ENCODE results near the gene DPPA2.

GRCh38 chr3:109353057-109353456, 36.7 kb upstream of the DPPA2 start:
- TF ChIP-seq CTCF (IDR thresholded peaks at IDR 0.05) (no peak), POLR2AphosphoS5 (IDR thresholded peaks at IDR 0.05; ENCODE audit: low read depth, low read length) (no peak), REST (IDR thresholded peaks at IDR 0.05; ENCODE audit: insufficient read depth in 1 of 2, low read depth in 2 of 2, low read length in 1 of 2) (no peak), TCF7L2 (IDR thresholded peaks at IDR 0.05; ENCODE audit: low read depth, low read length) (no peak), SIN3A (IDR thresholded peaks at IDR 0.05; ENCODE audit: borderline replicate concordance, insufficient read depth, low read depth, low read length) (no peak)

Data from Panc1 (cell line).